WI38 (cell line): ENCODE results near the gene IRS1.

Experiments
- H3K4me3 ChIP-seq: 2 replicates; pipeline ENCODE4 v1.5.1; 2011; ENCODE audit warnings: low read depth, mild to moderate bottlenecking, control low read depth, low read length
- CTCF ChIP-seq: IDR thresholded peaks from 2 replicates; pipeline ENCODE4 v1.5.1; 2012; ENCODE audit warnings: low read depth, mild to moderate bottlenecking, control low read depth, low read length

IRS1 gene

GRCh38 chr2:226754821-226755604 is 44.6 kb downstream of the IRS1 start:
- TF ChIP-seq CTCF = no peak
- peak overlapping the region; percentile 11 for H3K4me3 ChIP-seq

- H3K4me3 ChIP-seq = no peak overlapping the region
- TF ChIP-seq CTCF = no peak
These were observed 46.7 kb downstream of the IRS1 start for GRCh38 chr2:226752887-226753286.

GRCh38 chr2:226747288-226747687 is 52.3 kb downstream of the IRS1 start:
- H3K4me3 ChIP-seq = no peak overlapping the region

GRCh38 chr2:226746196-226746800 is 53.3 kb downstream of the IRS1 start:
- H3K4me3 ChIP-seq = no peak overlapping the region
- no peak for TF ChIP-seq CTCF

More at GRCh38 chr2:226747288-226747687, 52.3 kb downstream of the IRS1 start:
- TF ChIP-seq CTCF = no peak

GRCh38 chr2:226743915-226744314 is 55.7 kb downstream of the IRS1 start:
- TF ChIP-seq CTCF = no peak

GRCh38 chr2:226742347-226742746 is 57.3 kb downstream of the IRS1 start:
- H3K4me3 ChIP-seq = no peak overlapping the region
- no peak for TF ChIP-seq CTCF

More at GRCh38 chr2:226743915-226744314, 55.7 kb downstream of the IRS1 start:
- no peak overlapping the region for H3K4me3 ChIP-seq

- no peak overlapping the region for H3K4me3 ChIP-seq
- no peak for TF ChIP-seq CTCF
These were observed 59.5 kb downstream of the IRS1 start for GRCh38 chr2:226740039-226740648.
